OCI-LY1 (cell line): ENCODE data around the gene VSIG10.
"Not testable (repeated sequence)": the region's sequence is repeated elsewhere in the genome, so short reads cannot be mapped to it uniquely, and the experiment has no call there.

ENCODE experiments used
- H2AFZ ChIP-seq: fragments of 200-600 bp; sonication (generic), shearing (Covaris generic); 2 replicates; pipeline ENCODE4 v1.6.0; 2014; ENCODE audit warnings: antibody characterized with exemption, mild to moderate bottlenecking, low read length
- H3F3A ChIP-seq: fragments of 200-600 bp; sonication (generic), shearing (Covaris generic); 2 replicates; pipeline ENCODE4 v1.6.0; 2014; ENCODE audit warnings: mild to moderate bottlenecking, antibody characterized with exemption, low read length, moderate library complexity; ENCODE audit not compliant: insufficient read depth
- H3K27ac ChIP-seq: fragments of 200-600 bp; sonication (generic); 2 replicates; pipeline ENCODE4 v1.5.1; 2014; ENCODE audit warnings: low read length, mixed run types, mild to moderate bottlenecking, low read depth; ENCODE audit not compliant: poor library complexity, severe bottlenecking
- H3K27me3 ChIP-seq: fragments of 200-600 bp; sonication (generic); 2 replicates; pipeline ENCODE4 v1.6.0; 2014; ENCODE audit warnings: antibody characterized with exemption, mild to moderate bottlenecking, low read length, moderate library complexity; ENCODE audit not compliant: insufficient read depth
- H3K36me3 ChIP-seq: fragments of 200-600 bp; sonication (generic); 2 replicates; pipeline ENCODE4 v1.6.1; 2014; ENCODE audit warnings: mild to moderate bottlenecking, antibody characterized with exemption, low read length, moderate library complexity, mixed read lengths; ENCODE audit not compliant: insufficient read depth
- H3K4me1 ChIP-seq: fragments of 200-600 bp; sonication (generic); 2 replicates; pipeline ENCODE4 v1.5.1; 2014; ENCODE audit warnings: mild to moderate bottlenecking, low read length, moderate library complexity; ENCODE audit not compliant: insufficient read depth, severe bottlenecking
- H3K4me2 ChIP-seq: fragments of 200-600 bp; sonication (generic), shearing (Covaris generic); 2 replicates; pipeline ENCODE4 v1.6.1; 2014; ENCODE audit warnings: low read length
- H3K4me3 ChIP-seq: fragments of 200-600 bp; sonication (generic); 2 replicates; pipeline ENCODE4 v1.5.1; 2014; ENCODE audit warnings: low read length, low read depth, mild to moderate bottlenecking, mixed read lengths; ENCODE audit not compliant: poor library complexity, severe bottlenecking
- H3K79me2 ChIP-seq: fragments of 200-600 bp; shearing (Covaris generic); 2 replicates; pipeline ENCODE4 v1.6.1; 2016; ENCODE audit warnings: mixed run types, low read length, mixed read lengths; ENCODE audit not compliant: insufficient read depth
- H3K9ac ChIP-seq: fragments of 200-600 bp; sonication (generic), shearing (Covaris generic); 2 replicates; pipeline ENCODE4 v1.6.1; 2014; ENCODE audit warnings: mild to moderate bottlenecking, low read length, mixed read lengths
- H3K9me2 ChIP-seq: fragments of 200-600 bp; sonication (generic), shearing (Covaris generic); 2 replicates; pipeline ENCODE4 v1.6.1; 2014; ENCODE audit warnings: low read depth, mild to moderate bottlenecking, low read length, mixed read lengths
- H3K9me3 ChIP-seq: fragments of 200-600 bp; shearing (Covaris generic); 2 replicates; pipeline ENCODE4 v1.6.1; 2014; ENCODE audit warnings: low read length, mixed read lengths
- H4K20me1 ChIP-seq: fragments of 200-600 bp; sonication (generic), shearing (Covaris generic); 2 replicates; pipeline ENCODE4 v1.6.0; 2016; ENCODE audit warnings: mild to moderate bottlenecking, low read length; ENCODE audit not compliant: insufficient read depth
- CTCF ChIP-seq: fragments of 200-600 bp; sonication (generic), shearing (Covaris generic); IDR thresholded peaks from 2 replicates; pipeline ENCODE4 v1.5.1; 2017; ENCODE audit warnings: mild to moderate bottlenecking, antibody characterized with exemption, low read length, moderate library complexity, mixed read lengths
- EZH2 ChIP-seq: fragments of 200-600 bp; sonication (generic), shearing (Covaris generic); IDR thresholded peaks from 2 replicates; pipeline ENCODE4 v1.8.0; 2017; ENCODE audit warnings: borderline replicate concordance, mixed run types, mild to moderate bottlenecking, antibody characterized with exemption, low read length, moderate library complexity, mixed read lengths

The VSIG10 gene

GRCh38 chr12:118135788-118136558 is 32.2 kb upstream of the VSIG10 start, which contains the start of gene PEBP1:
TSS of gene PEBP1 (plus strand) at chr12:118136124. CDS start at chr12:118136210, 86 bp downstream.
- peak within 1 kb of the TSS; percentile 9 for H3K27ac ChIP-seq
- H3K36me3 ChIP-seq: peaks cover 18% of the 10 kb centered on the region
- no peaks in the 10 kb centered on the region for H3K9me2 ChIP-seq
- H2AFZ ChIP-seq: no peak within 1 kb of the TSS
- H3K9me3 ChIP-seq: no peaks in the 10 kb centered on the region
- H3K4me1 ChIP-seq: peaks cover 43% of the 10 kb centered on the region
- H3K79me2 ChIP-seq: peaks cover 12% of the 10 kb centered on the region; the same call in 1 of the 2 replicates
- peak within 1 kb of the TSS; percentile 81 for H3K9ac ChIP-seq
- no peak for TF ChIP-seq CTCF
- TF ChIP-seq EZH2: no peak
- peak within 1 kb of the TSS; percentile 73 for H3K4me2 ChIP-seq
- H3K27me3 ChIP-seq: no peaks in the 10 kb centered on the region
- H3K4me3 ChIP-seq: peak within 1 kb of the TSS; percentile 84
- no peaks in the 10 kb centered on the region for H3F3A ChIP-seq
- H4K20me1 ChIP-seq: no peaks in the 10 kb centered on the region

GRCh38 chr12:118129436-118129835 is 25.6 kb upstream of the VSIG10 start:
- not testable (repeated sequence) for H2AFZ ChIP-seq, H3K9ac ChIP-seq, H3K27me3 ChIP-seq, H3K4me3 ChIP-seq, H4K20me1 ChIP-seq, H3K27ac ChIP-seq, H3K79me2 ChIP-seq, H3K36me3 ChIP-seq, H3K9me3 ChIP-seq, H3K9me2 ChIP-seq, H3K4me2 ChIP-seq, H3F3A ChIP-seq
- peaks cover 24% of the 10 kb centered on the region for H3K4me1 ChIP-seq

GRCh38 chr12:118127867-118128266 is 24.1 kb upstream of the VSIG10 start:
- H3K4me1 ChIP-seq: peaks cover 14% of the 10 kb centered on the region
- no peaks in the 10 kb centered on the region for H3K9me2 ChIP-seq
- H3K79me2 ChIP-seq: no peaks in the 10 kb centered on the region
- no peaks in the 10 kb centered on the region for H3K27me3 ChIP-seq
- no peaks in the 10 kb centered on the region for H3K36me3 ChIP-seq
- H4K20me1 ChIP-seq: no peaks in the 10 kb centered on the region
- H3K27ac ChIP-seq: no peak overlapping the region
- TF ChIP-seq EZH2 (no peak), CTCF (no peak)
- H2AFZ ChIP-seq: no peak overlapping the region
- no peak overlapping the region for H3K4me3 ChIP-seq
- H3F3A ChIP-seq: no peaks in the 10 kb centered on the region
- no peaks in the 10 kb centered on the region for H3K9me3 ChIP-seq
- H3K4me2 ChIP-seq: no peak overlapping the region
- H3K9ac ChIP-seq: no peak overlapping the region
